Large intestine (tissue), 3 donors: Measurements from ENCODE around the gene ALG5. TPM values are rescaled to one million over a fixed set of nuclear protein-coding genes. Genes with fewer than 3 reads are reported as not detected.
A peak's percentile ranks its signal among the peaks of the same experiment; 100 is the strongest.

Experiments
- DNase-seq, 2 donors: peaks; one replicate each; pipeline versions ENCODE4 v3.0.0 to v3.0.0-alpha.2; 2013
- H3K27ac ChIP-seq: one replicate; pipeline ENCODE4 v1.5.1; 2013; ENCODE audit warnings: low read length
- H3K27me3 ChIP-seq: 2 replicates; pipeline ENCODE4 v1.6.1; 2013; ENCODE audit warnings: low read length; ENCODE audit not compliant: control insufficient read depth, insufficient read depth
- H3K36me3 ChIP-seq: 2 replicates; pipeline ENCODE4 v1.6.1; 2013; ENCODE audit warnings: low read length; ENCODE audit not compliant: control insufficient read depth, insufficient read depth
- H3K4me1 ChIP-seq: one replicate; pipeline ENCODE4 v1.6.1; 2013; ENCODE audit warnings: low read length; ENCODE audit not compliant: control insufficient read depth, insufficient read depth
- H3K4me3 ChIP-seq: one replicate; pipeline ENCODE4 v1.5.1; 2013; ENCODE audit warnings: low read length
- H3K9me3 ChIP-seq: one replicate; pipeline ENCODE4 v1.6.1; 2013; ENCODE audit warnings: mild to moderate bottlenecking, low read depth, low read length, moderate library complexity; ENCODE audit not compliant: control insufficient read depth
- WGBS: methylation state at CpG from one replicate; pipeline ENCODE4 v1.1.5; 2013; ENCODE audit warnings: low lambda C conversion rate; ENCODE audit not compliant: insufficient coverage; 5-methylcytosine and 5-hydroxymethylcytosine counted together
- polyA plus RNA-seq: library from polyadenylated mRNA; unstranded; fragments of 120-200 nt; gene quantifications from one replicate; pipeline ENCODE4 v1.2.1, GENCODE V29; 2013

Gene ALG5
- polyA plus RNA-seq, 1 donor: 44.2 TPM

- Histone ChIP-seq H3K27ac (no peak overlapping the region), H3K4me3 (no peak overlapping the region), H3K27me3 (no peaks in the 10 kb centered on the region), H3K9me3 (no peaks in the 10 kb centered on the region), H3K4me1 (no peaks in the 10 kb centered on the region), H3K36me3 (no peaks in the 10 kb centered on the region)
- no peak for DNase-seq
- WGBS: 100% methylated on average over 2 of the region's 4 CpGs
Observed at GRCh38 chr13:36907266-36907665, 91.9 kb downstream of the ALG5 start.

DNA sequence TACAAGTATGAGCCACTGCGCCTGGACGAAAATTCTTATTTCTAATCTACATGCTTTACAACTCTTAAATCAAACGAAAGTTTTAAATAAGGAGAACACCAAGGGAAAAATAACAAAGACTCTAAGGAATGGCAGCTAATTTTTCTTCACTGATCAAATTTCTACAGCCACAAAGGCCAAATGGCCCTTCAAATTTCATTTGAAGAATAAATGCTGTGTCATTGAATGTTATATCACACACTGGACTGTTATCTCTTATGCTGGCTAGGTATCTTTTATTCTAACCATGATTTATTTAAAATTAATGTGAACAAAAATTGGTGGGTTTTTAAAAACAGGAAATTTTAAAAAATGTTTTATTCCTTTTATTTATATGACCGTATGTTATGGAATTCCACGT lies 93.2 kb downstream of the ALG5 start:
- H3K4me3 ChIP-seq: no peak overlapping the region
- 76% methylated on average over 3 of the region's 5 CpGs for WGBS

DNA sequence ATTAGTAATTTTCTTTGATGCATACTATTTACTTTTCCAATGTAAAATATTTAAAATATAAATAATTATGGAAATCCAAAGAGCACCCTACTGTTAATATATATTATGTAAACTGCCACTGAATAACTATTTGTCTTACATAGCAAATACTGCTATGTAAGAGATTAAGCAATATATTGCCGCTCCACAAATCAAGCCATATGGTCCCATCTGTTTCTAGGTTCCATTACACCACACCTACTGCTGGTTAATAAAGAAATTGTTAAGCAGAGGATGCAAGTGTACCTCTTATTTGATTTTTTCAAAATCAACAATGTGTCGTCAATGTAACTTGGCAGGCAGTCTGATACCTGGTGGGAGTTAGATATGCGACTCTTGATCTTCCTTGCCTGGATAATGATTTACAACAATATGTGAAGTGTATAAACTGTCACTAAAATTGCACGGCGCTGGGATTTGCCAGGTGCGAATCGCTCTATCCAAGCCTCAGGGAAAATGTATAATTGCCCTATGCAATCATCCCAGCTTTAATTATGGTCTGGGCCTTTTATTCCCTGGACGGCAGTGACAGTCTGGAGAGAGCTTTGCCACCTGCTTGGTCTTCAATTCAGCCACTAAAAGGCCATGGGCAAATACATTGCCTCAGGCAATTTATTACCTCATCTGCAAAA lies 95.1 kb downstream of the ALG5 start:
- Histone ChIP-seq H3K9me3 (no peaks in the 10 kb centered on the region), H3K27me3 (no peaks in the 10 kb centered on the region), H3K36me3 (no peaks in the 10 kb centered on the region), H3K4me3 (no peak overlapping the region), H3K27ac (no peak overlapping the region), H3K4me1 (no peaks in the 10 kb centered on the region)
- peak in 1 of 2 donors; percentile 33 for DNase-seq
- no CpG with 5 or more reads among the region's 8 CpGs for WGBS

More for the DNA sequence above, 93.2 kb downstream of the ALG5 start:
- Histone ChIP-seq H3K27me3 (no peaks in the 10 kb centered on the region), H3K4me1 (no peaks in the 10 kb centered on the region), H3K27ac (no peak overlapping the region), H3K9me3 (no peaks in the 10 kb centered on the region), H3K36me3 (no peaks in the 10 kb centered on the region)
- DNase-seq: no peak

Other genes starting within 250 kb of the ALG5 start
- gene RFXAP, start 180.1 kb downstream of the ALG5 start, polyA plus RNA-seq: 6.9 TPM
- 13.9 TPM for gene SMAD9, start 79.1 kb downstream of the ALG5 start, polyA plus RNA-seq
- 51.7 TPM for gene EXOSC8, start 1.4 kb upstream of the ALG5 start, polyA plus RNA-seq
- 63.9 TPM for gene SUPT20H, start 60.3 kb upstream of the ALG5 start, polyA plus RNA-seq
- not detected for gene CSNK1A1L, start 106.3 kb upstream of the ALG5 start, polyA plus RNA-seq